T-helper 1 cell treated with Interleukin-12 subunit alpha and Interleukin-12 subunit beta and Interleukin-4 antibody, amounts not matched to agents 30 ng/mL and 1 ng/mL, for 36 hours (primary cell): Measurements from ENCODE around the gene CCDC170. TPM values are rescaled to one million over a fixed set of nuclear protein-coding genes. Genes with fewer than 3 reads are reported as not detected.
"Not testable (repeated sequence)": the region's sequence is repeated elsewhere in the genome, so short reads cannot be mapped to it uniquely, and the experiment has no call there.

Experiments
- intact Hi-C: fragments of 100-400 bp; cut with micrococcal nuclease; formaldehyde crosslinking; loops from one replicate; pipeline ENCODE4 v1.15.1; 2024
- total RNA-seq: library from RNA; stranded (reverse); gene quantifications from 2 replicates; pipeline ENCODE4 v1.2.3, GENCODE V29; 2022

Gene CCDC170
- 0.02 TPM in 1 of 2 replicates, not detected in the other for total RNA-seq

- intact Hi-C loops, result no loop called here
These were observed at the start of gene CCDC170 for GRCh38 chr6:151493804-151494234. Gene CCDC170, plus strand, starts transcription at chr6:151494017. Its CDS starts 112 bp downstream, at chr6:151494129.

GRCh38 chr6:151445482-151445881 is 48.3 kb upstream of the CCDC170 start:
- intact Hi-C loops, result no loop called here

- intact Hi-C loops, result no loop called here
These were observed 46.6 kb upstream of the CCDC170 start for GRCh38 chr6:151447237-151447636.

GRCh38 chr6:151448623-151449022 is 45.2 kb upstream of the CCDC170 start:
- intact Hi-C loops, result no loop called here

GRCh38 chr6:151450928-151451327 is 42.9 kb upstream of the CCDC170 start:
- intact Hi-C loops, result loop anchor here (5.0 kb wide), 4 partner anchors 781 to 1904 kb away; partner anchors contain the start of genes NUP43, PCMT1 and PPIL4

- intact Hi-C loops, result loop anchor here (5.0 kb wide), 4 partner anchors 781 to 1904 kb away; partner anchors contain the start of genes NUP43, PCMT1 and PPIL4
These were observed 42.3 kb upstream of the CCDC170 start for GRCh38 chr6:151451417-151451949.

- intact Hi-C loops, result loop anchor here (1.0 to 5.0 kb wide), 19 partner anchors 11 to 1905 kb away; partner anchors contain the start of genes FBXO5, MTRF1L, NUP43 and PCMT1
These were observed 41.7 kb upstream of the CCDC170 start, which contains the start of gene RMND1 for GRCh38 chr6:151451950-151452749. Gene RMND1, minus strand, starts transcription at chr6:151452126. Its CDS starts 6,315 bp downstream, at chr6:151445811.

- intact Hi-C loops, result loop anchor here (1.0 to 5.0 kb wide), 19 partner anchors 12 to 1906 kb away; partner anchors contain the start of genes FBXO5, MTRF1L, NUP43 and PCMT1
These were observed 40.9 kb upstream of the CCDC170 start for GRCh38 chr6:151452750-151453427.

- intact Hi-C loops, result not testable (repeated sequence)
These were observed 37.9 kb upstream of the CCDC170 start for GRCh38 chr6:151455751-151456398.

GRCh38 chr6:151461673-151462072 is 32.1 kb upstream of the CCDC170 start:
- intact Hi-C loops, result no loop called here

- intact Hi-C loops, result no loop called here
These were observed 29.1 kb upstream of the CCDC170 start for GRCh38 chr6:151464702-151465101.

GRCh38 chr6:151475653-151476523 is 17.9 kb upstream of the CCDC170 start:
- intact Hi-C loops, result loop anchor here (1.0 to 2.0 kb wide), 9 partner anchors 24 to 792 kb away; partner anchors contain the start of gene RMND1

- intact Hi-C loops, result loop anchor here (2.0 kb wide), 2 partner anchors 143 to 585 kb away; no protein-coding TSS in a partner anchor
These were observed 16.1 kb upstream of the CCDC170 start for GRCh38 chr6:151477726-151478125.

GRCh38 chr6:151478670-151479069 is 15.1 kb upstream of the CCDC170 start:
- intact Hi-C loops, result no loop called here

- intact Hi-C loops, result loop anchor here (1.0 to 10.0 kb wide), 3 partner anchors 17 to 693 kb away; partner anchors contain the start of gene RMND1
These were observed 12.0 kb upstream of the CCDC170 start for GRCh38 chr6:151481786-151482185.

GRCh38 chr6:151482290-151482689 is 11.5 kb upstream of the CCDC170 start:
- intact Hi-C loops, result loop anchor here (1.0 to 10.0 kb wide), 2 partner anchors 30 to 693 kb away; partner anchors contain the start of gene RMND1

- intact Hi-C loops, result loop anchor here (10.0 kb wide), 1 partner anchor 691 kb away; no protein-coding TSS in a partner anchor
These were observed 9.8 kb upstream of the CCDC170 start for GRCh38 chr6:151483994-151484393.

GRCh38 chr6:151488226-151488625 is 5.6 kb upstream of the CCDC170 start:
- intact Hi-C loops, result loop anchor here (10.0 kb wide), 1 partner anchor 687 kb away; no protein-coding TSS in a partner anchor

- intact Hi-C loops, result no loop called here
These were observed 2.8 kb upstream of the CCDC170 start for GRCh38 chr6:151490996-151491395.
